Dendritic cell treated with granulocyte-macrophage colony-stimulating factor and Interleukin-4, amounts not matched to agents 40 ng/mL and 50 ng/mL, for 4 days (primary cell): ENCODE measurements around the gene NSUN4.
"Not testable (repeated sequence)": the region's sequence is repeated elsewhere in the genome, so short reads cannot be mapped to it uniquely, and the experiment has no call there.

ENCODE experiments used
- H3K27ac Mint-ChIP-seq: one replicate; pipeline ENCODE4 v1.8.0; 2022; ENCODE audit warnings: mild to moderate bottlenecking, mixed read lengths
- H3K27me3 Mint-ChIP-seq: one replicate; pipeline ENCODE4 v1.8.0; 2022; ENCODE audit warnings: mild to moderate bottlenecking, mixed read lengths
- H3K36me3 Mint-ChIP-seq: one replicate; pipeline ENCODE4 v1.8.0; 2022; ENCODE audit warnings: low read depth, mixed read lengths
- H3K4me1 Mint-ChIP-seq: one replicate; pipeline ENCODE4 v1.8.0; 2022; ENCODE audit warnings: low read depth, mixed read lengths
- H3K4me3 Mint-ChIP-seq: one replicate; pipeline ENCODE4 v1.8.0; 2022; ENCODE audit warnings: mild to moderate bottlenecking, moderate library complexity, mixed read lengths
- H3K9me3 Mint-ChIP-seq: one replicate; pipeline ENCODE4 v1.8.0; 2022; ENCODE audit warnings: mixed read lengths
- intact Hi-C: fragments of 100-400 bp; cut with micrococcal nuclease; formaldehyde crosslinking; loops from one replicate; pipeline ENCODE4 v1.15.0; 2022

The NSUN4 gene

GRCh38 chr1:46367072-46367471 lies 26.5 kb downstream of the NSUN4 start:
- intact Hi-C loops, result no loop called here
- Mint-ChIP-seq H3K4me1 (peaks cover 25% of the 10 kb centered on the region), H3K27me3 (no peaks in the 10 kb centered on the region), H3K36me3 (peaks cover 63% of the 10 kb centered on the region), H3K27ac (no peak overlapping the region), H3K4me3 (no peak overlapping the region), H3K9me3 (no peaks in the 10 kb centered on the region)

GRCh38 chr1:46367701-46368100 lies 27.1 kb downstream of the NSUN4 start:
- H3K27ac Mint-ChIP-seq, intact Hi-C loops, H3K9me3 Mint-ChIP-seq, H3K4me3 Mint-ChIP-seq, H3K27me3 Mint-ChIP-seq: not testable (repeated sequence)
- peaks cover 32% of the 10 kb centered on the region for H3K4me1 Mint-ChIP-seq
- H3K36me3 Mint-ChIP-seq, result peaks cover 63% of the 10 kb centered on the region

- no peak overlapping the region for H3K4me3 Mint-ChIP-seq
- H3K4me1 Mint-ChIP-seq, result peaks cover 43% of the 10 kb centered on the region
- H3K9me3 Mint-ChIP-seq, result no peaks in the 10 kb centered on the region
- intact Hi-C loops, result no loop called here
- H3K27ac Mint-ChIP-seq, result no peak overlapping the region
- H3K36me3 Mint-ChIP-seq, result peaks cover 59% of the 10 kb centered on the region
- no peaks in the 10 kb centered on the region for H3K27me3 Mint-ChIP-seq
These were observed 28.2 kb downstream of the NSUN4 start for GRCh38 chr1:46368791-46369190.

GRCh38 chr1:46369542-46370213 lies 29.1 kb downstream of the NSUN4 start:
- H3K36me3 Mint-ChIP-seq, result peaks cover 51% of the 10 kb centered on the region
- intact Hi-C loops, result no loop called here
- H3K9me3 Mint-ChIP-seq, result no peaks in the 10 kb centered on the region
- no peaks in the 10 kb centered on the region for H3K27me3 Mint-ChIP-seq
- no peak overlapping the region for H3K4me3 Mint-ChIP-seq
- H3K27ac Mint-ChIP-seq, result peak overlapping the region; percentile 78
- H3K4me1 Mint-ChIP-seq, result peaks cover 45% of the 10 kb centered on the region

GRCh38 chr1:46370214-46370633 lies 29.6 kb downstream of the NSUN4 start:
- Mint-ChIP-seq H3K9me3 (no peaks in the 10 kb centered on the region), H3K4me1 (peaks cover 45% of the 10 kb centered on the region), H3K36me3 (peaks cover 45% of the 10 kb centered on the region), H3K27me3 (no peaks in the 10 kb centered on the region), H3K27ac (peak overlapping the region; percentile 78), H3K4me3 (no peak overlapping the region)
- intact Hi-C loops, result no loop called here

- H3K27me3 Mint-ChIP-seq, result no peaks in the 10 kb centered on the region
- H3K36me3 Mint-ChIP-seq, result peaks cover 34% of the 10 kb centered on the region
- peaks cover 45% of the 10 kb centered on the region for H3K4me1 Mint-ChIP-seq
- H3K27ac Mint-ChIP-seq, result peak overlapping the region; percentile 51
- intact Hi-C loops, result no loop called here
- no peaks in the 10 kb centered on the region for H3K9me3 Mint-ChIP-seq
- H3K4me3 Mint-ChIP-seq, result no peak overlapping the region
These were observed 31.8 kb downstream of the NSUN4 start for GRCh38 chr1:46372431-46372830.

GRCh38 chr1:46379996-46380395 lies 39.4 kb downstream of the NSUN4 start:
- Mint-ChIP-seq H3K4me1 (no peaks in the 10 kb centered on the region), H3K4me3 (no peak overlapping the region), H3K27ac (no peak overlapping the region), H3K9me3 (peaks cover 20% of the 10 kb centered on the region), H3K27me3 (peaks cover 2% of the 10 kb centered on the region), H3K36me3 (peaks cover 19% of the 10 kb centered on the region)
- intact Hi-C loops, result no loop called here

- Mint-ChIP-seq H3K27ac (no peak overlapping the region), H3K4me1 (no peaks in the 10 kb centered on the region), H3K9me3 (peaks cover 20% of the 10 kb centered on the region), H3K36me3 (peaks cover 20% of the 10 kb centered on the region), H3K4me3 (no peak overlapping the region), H3K27me3 (peaks cover 2% of the 10 kb centered on the region)
- intact Hi-C loops, result no loop called here
These were observed 39.9 kb downstream of the NSUN4 start for GRCh38 chr1:46380508-46380907.

GRCh38 chr1:46393510-46393909 lies 52.9 kb downstream of the NSUN4 start:
- peaks cover 14% of the 10 kb centered on the region for H3K36me3 Mint-ChIP-seq
- H3K4me3 Mint-ChIP-seq, result peak overlapping the region; percentile 82
- intact Hi-C loops, result no loop called here
- peaks cover 26% of the 10 kb centered on the region for H3K4me1 Mint-ChIP-seq
- H3K27ac Mint-ChIP-seq, result no peak overlapping the region
- H3K27me3 Mint-ChIP-seq, result peaks cover 17% of the 10 kb centered on the region
- H3K9me3 Mint-ChIP-seq, result peaks cover 19% of the 10 kb centered on the region

GRCh38 chr1:46394108-46394871 lies 53.7 kb downstream of the NSUN4 start, which contains the start of gene FAAH:
Gene FAAH, plus strand, starts transcription at chr1:46394317. Its CDS starts 32 bp downstream, at chr1:46394349.
- H3K36me3 Mint-ChIP-seq, result peaks cover 14% of the 10 kb centered on the region
- intact Hi-C loops, result loop anchor here (1.0 kb wide), 1 partner anchor 8 kb away; no protein-coding TSS in a partner anchor
- H3K4me3 Mint-ChIP-seq, result peak within 1 kb of the TSS; percentile 82
- H3K27ac Mint-ChIP-seq, result peak within 1 kb of the TSS; percentile 31
- peaks cover 29% of the 10 kb centered on the region for H3K4me1 Mint-ChIP-seq
- H3K9me3 Mint-ChIP-seq, result peaks cover 19% of the 10 kb centered on the region
- H3K27me3 Mint-ChIP-seq, result peaks cover 17% of the 10 kb centered on the region

- H3K9me3 Mint-ChIP-seq, result peaks cover 19% of the 10 kb centered on the region
- H3K36me3 Mint-ChIP-seq, result peaks cover 14% of the 10 kb centered on the region
- intact Hi-C loops, result loop anchor here (1.0 kb wide), 1 partner anchor 7 kb away; no protein-coding TSS in a partner anchor
- H3K27ac Mint-ChIP-seq, result peak overlapping the region; percentile 31
- peaks cover 33% of the 10 kb centered on the region for H3K4me1 Mint-ChIP-seq
- H3K4me3 Mint-ChIP-seq, result peak overlapping the region; percentile 82
- H3K27me3 Mint-ChIP-seq, result peaks cover 17% of the 10 kb centered on the region
These were observed 54.4 kb downstream of the NSUN4 start for GRCh38 chr1:46394872-46395465.

- Mint-ChIP-seq H3K27me3 (peaks cover 19% of the 10 kb centered on the region), H3K4me3 (no peak overlapping the region), H3K36me3 (peaks cover 14% of the 10 kb centered on the region), H3K4me1 (peaks cover 46% of the 10 kb centered on the region), H3K27ac (no peak overlapping the region), H3K9me3 (peaks cover 19% of the 10 kb centered on the region)
- intact Hi-C loops, result no loop called here
These were observed 56.1 kb downstream of the NSUN4 start for GRCh38 chr1:46396441-46397398.

- intact Hi-C loops, result no loop called here
- Mint-ChIP-seq H3K4me3 (no peak overlapping the region), H3K4me1 (peaks cover 62% of the 10 kb centered on the region), H3K9me3 (no peaks in the 10 kb centered on the region), H3K27ac (no peak overlapping the region), H3K27me3 (peaks cover 13% of the 10 kb centered on the region), H3K36me3 (peaks cover 5% of the 10 kb centered on the region)
These were observed 58.7 kb downstream of the NSUN4 start for GRCh38 chr1:46399307-46399706.
